ENCODE measurements around the gene CACNA1B. TPM values are rescaled to one million over a fixed set of nuclear protein-coding genes. Genes with fewer than 3 reads are reported as not detected.

CACNA1B gene
- total RNA-seq, 6 donors from 2014 or later = 0.03 to 0.15 (median 0.03) TPM; not detected in 3

GRCh38 chr9:138057726-138058125, 180.1 kb downstream of the CACNA1B start:
- 67 to 74% methylated on average over 8 of the region's 8 CpGs for WGBS, 2 donors
- peak in 1 of 2 donors; percentile 7 for DNase-seq
- TF ChIP-seq POLR2A (IDR thresholded peaks at IDR 0.05) = no peak
- TF ChIP-seq EP300 (IDR thresholded peaks at IDR 0.05) = no peak
- no peak for TF ChIP-seq CTCF (IDR thresholded peaks at IDR 0.05)
- no peak for TF ChIP-seq POLR2AphosphoS5 (IDR thresholded peaks at IDR 0.05)
- Histone ChIP-seq H3K4me1 (no peaks in the 10 kb centered on the region), H3K4me3 (no peak overlapping the region), H3K36me3 (no peaks in the 10 kb centered on the region), H3K27me3 (no peaks in the 10 kb centered on the region), H3K27ac (no peak overlapping the region), H3K9me3 (no peaks in the 10 kb centered on the region)
- no peak for ATAC-seq (ENCODE audit: low FRiP score in 2 of 2)

- H3K36me3 ChIP-seq = no peaks in the 10 kb centered on the region
- no peaks in the 10 kb centered on the region for H3K4me1 ChIP-seq
- WGBS, 2 donors = 80 to 92% methylated on average over 7 to 8 of the region's 9 CpGs
- DNase-seq (peak in 1 of 2 donors; percentile 19), ATAC-seq (ENCODE audit: low FRiP score in 2 of 2) (no peak)
- H3K27me3 ChIP-seq = no peaks in the 10 kb centered on the region
- H3K4me3 ChIP-seq = no peak overlapping the region
- H3K9me3 ChIP-seq = no peaks in the 10 kb centered on the region
- no peak for TF ChIP-seq EP300 (IDR thresholded peaks at IDR 0.05)
- no peak for TF ChIP-seq CTCF (IDR thresholded peaks at IDR 0.05)
- no peak for TF ChIP-seq POLR2AphosphoS5 (IDR thresholded peaks at IDR 0.05)
- TF ChIP-seq POLR2A (IDR thresholded peaks at IDR 0.05) = no peak
- H3K27ac ChIP-seq = no peak overlapping the region
Observed at GRCh38 chr9:138058181-138058580, 180.6 kb downstream of the CACNA1B start.

GRCh38 chr9:138059196-138059595, 181.6 kb downstream of the CACNA1B start:
- TF ChIP-seq POLR2A (IDR thresholded peaks at IDR 0.05) (no peak), CTCF (IDR thresholded peaks at IDR 0.05) (no peak), EP300 (IDR thresholded peaks at IDR 0.05) (no peak), POLR2AphosphoS5 (IDR thresholded peaks at IDR 0.05) (no peak)
- Histone ChIP-seq H3K27me3 (no peaks in the 10 kb centered on the region), H3K4me1 (no peaks in the 10 kb centered on the region), H3K36me3 (no peaks in the 10 kb centered on the region), H3K9me3 (no peaks in the 10 kb centered on the region), H3K4me3 (no peak overlapping the region), H3K27ac (no peak overlapping the region)
- DNase-seq (peak in 1 of 2 donors; percentile 14), ATAC-seq (ENCODE audit: low FRiP score in 2 of 2) (no peak)
- WGBS, 2 donors = 84 to 95% methylated on average over 1 to 3 of the region's 3 CpGs

GRCh38 chr9:138060365-138060764, 182.8 kb downstream of the CACNA1B start:
- Histone ChIP-seq H3K27me3 (no peaks in the 10 kb centered on the region), H3K4me1 (no peaks in the 10 kb centered on the region), H3K27ac (no peak overlapping the region), H3K36me3 (no peaks in the 10 kb centered on the region), H3K9me3 (no peaks in the 10 kb centered on the region), H3K4me3 (no peak overlapping the region)
- ATAC-seq (ENCODE audit: low FRiP score in 2 of 2) = no peak
- TF ChIP-seq CTCF (IDR thresholded peaks at IDR 0.05) (no peak), POLR2AphosphoS5 (IDR thresholded peaks at IDR 0.05) (no peak), POLR2A (IDR thresholded peaks at IDR 0.05) (no peak), EP300 (IDR thresholded peaks at IDR 0.05) (no peak)
- 71 to 73% methylated on average over 8 of the region's 8 CpGs for WGBS, 2 donors
- peak in 1 of 2 donors; percentile 8 for DNase-seq

- no peak for TF ChIP-seq EP300 (IDR thresholded peaks at IDR 0.05)
- no peak for TF ChIP-seq CTCF (IDR thresholded peaks at IDR 0.05)
- no peak for TF ChIP-seq POLR2A (IDR thresholded peaks at IDR 0.05)
- no peak for TF ChIP-seq POLR2AphosphoS5 (IDR thresholded peaks at IDR 0.05)
- Histone ChIP-seq H3K36me3 (no peaks in the 10 kb centered on the region), H3K9me3 (no peaks in the 10 kb centered on the region), H3K4me3 (no peak overlapping the region), H3K4me1 (no peaks in the 10 kb centered on the region), H3K27me3 (no peaks in the 10 kb centered on the region), H3K27ac (no peak overlapping the region)
- 82 to 92% methylated on average over 8 of the region's 8 CpGs for WGBS, 2 donors
- ATAC-seq (ENCODE audit: low FRiP score in 2 of 2) (no peak), DNase-seq (peak in 1 of 2 donors; percentile 4)
Observed at GRCh38 chr9:138060881-138061280, 183.3 kb downstream of the CACNA1B start.

Measured in upper lobe of left lung (tissue), 6 donors.